CD14-positive monocyte (primary cell): Measurements from ENCODE around the gene GPR158. TPM values are rescaled to one million over a fixed set of nuclear protein-coding genes. Genes with fewer than 3 reads are reported as not detected.

Experiments
- DNase-seq, 3 donors: peaks; one replicate each; pipeline ENCODE4 v3.0.0-alpha.2; 2011 to 2022
- H2AFZ ChIP-seq: 2 replicates; pipeline ENCODE4 v1.6.0; 2012; ENCODE audit warnings: mild to moderate bottlenecking, low read depth, low read length, inconsistent platforms; ENCODE audit not compliant: insufficient read depth, poor library complexity, severe bottlenecking
- H3K27ac ChIP-seq, 2 donors: 1 replicate in 1 of 2; 2 replicates in 1 of 2; pipeline ENCODE4 v1.5.1; 2012 to 2013; ENCODE audit warnings: low read length in 2 of 2, control low read depth in 1 of 2, inconsistent platforms in 1 of 2, low read depth in 1 of 2, mild to moderate bottlenecking in 1 of 2
- H3K27me3 ChIP-seq, 2 donors: one replicate each; pipeline versions ENCODE4 v1.6.0 to v1.6.1; 2011 to 2013; ENCODE audit warnings: low read length in 2 of 2; ENCODE audit not compliant: control insufficient read depth in 2 of 2, insufficient read depth in 2 of 2
- H3K36me3 ChIP-seq, 2 donors: replicated peaks in 1 of 2; 1 replicate in 1 of 2; 2 replicates in 1 of 2; pipeline versions ENCODE4 v1.5.1 to v1.6.1; 2012 to 2013; ENCODE audit warnings: low read length in 2 of 2, control low read depth in 1 of 2, inconsistent platforms in 1 of 2, mild to moderate bottlenecking in 1 of 2; ENCODE audit not compliant: insufficient read depth in 2 of 2, control insufficient read depth in 1 of 2
- H3K4me1 ChIP-seq, 2 donors: 1 replicate in 1 of 2; 2 replicates in 1 of 2; pipeline versions ENCODE4 v1.5.1 to v1.6.1; 2012 to 2013; ENCODE audit warnings: low read length in 2 of 2, control low read depth in 1 of 2, inconsistent platforms in 1 of 2, mild to moderate bottlenecking in 1 of 2, moderate library complexity in 1 of 2; ENCODE audit not compliant: insufficient read depth in 2 of 2, control insufficient read depth in 1 of 2
- H3K4me2 ChIP-seq: replicated peaks from 2 replicates; pipeline ENCODE3; 2012; ENCODE audit warnings: low read length, moderate library complexity, mild to moderate bottlenecking; ENCODE audit not compliant: poor library complexity, severe bottlenecking; ENCODE audit errors: extremely low read depth
- H3K4me3 ChIP-seq, 3 experiments: fragments of 200-600 bp in 1 of 3; sonication (generic) in 1 of 3; replicated peaks in 1 of 3; 1 replicate in 2 of 3; 2 replicates in 1 of 3; pipeline ENCODE4 v1.5.1; 2011 to 2013; ENCODE audit warnings: low read length in 3 of 3, mild to moderate bottlenecking in 3 of 3, control low read depth in 2 of 3, low read depth in 2 of 3, inconsistent platforms in 1 of 3, moderate library complexity in 1 of 3
- H3K79me2 ChIP-seq: 2 replicates; pipeline ENCODE4 v1.6.0; 2012; ENCODE audit warnings: mild to moderate bottlenecking, control low read depth, inconsistent platforms, low read length, moderate library complexity; ENCODE audit not compliant: insufficient read depth
- H3K9ac ChIP-seq: 2 replicates; pipeline ENCODE4 v1.6.0; 2017; ENCODE audit warnings: low read length, mild to moderate bottlenecking; ENCODE audit not compliant: insufficient read depth, poor library complexity, severe bottlenecking
- H3K9me3 ChIP-seq, 2 donors: replicated peaks in 1 of 2; 1 replicate in 1 of 2; 2 replicates in 1 of 2; pipeline versions ENCODE4 v1.5.1 to v1.6.1; 2012 to 2013; ENCODE audit warnings: low read length in 2 of 2, control low read depth in 1 of 2; ENCODE audit not compliant: control insufficient read depth in 1 of 2, insufficient read depth in 1 of 2
- H4K20me1 ChIP-seq: 2 replicates; pipeline ENCODE4 v1.6.0; 2012; ENCODE audit warnings: mild to moderate bottlenecking, low read length, control low read depth, moderate library complexity; ENCODE audit not compliant: insufficient read depth
- H3K27ac Mint-ChIP-seq, 7 donors: one replicate each; pipeline ENCODE4 v1.8.0; 2020; ENCODE audit warnings: mild to moderate bottlenecking in 7 of 7, mixed read lengths in 7 of 7, moderate library complexity in 6 of 7, inconsistent platforms in 2 of 7
- H3K27me3 Mint-ChIP-seq, 3 donors: one replicate each; pipeline ENCODE4 v1.8.0; 2021 to 2022; ENCODE audit warnings: low read depth in 3 of 3, mild to moderate bottlenecking in 3 of 3, mixed read lengths in 3 of 3, moderate library complexity in 3 of 3, inconsistent platforms in 1 of 3
- H3K36me3 Mint-ChIP-seq, 2 donors: one replicate each; pipeline ENCODE4 v1.8.0; 2020; ENCODE audit warnings: mixed read lengths in 2 of 2, inconsistent platforms in 1 of 2, mild to moderate bottlenecking in 1 of 2
- H3K4me1 Mint-ChIP-seq: one replicate; pipeline ENCODE4 v1.8.0; 2020; ENCODE audit warnings: mild to moderate bottlenecking, mixed read lengths
- H3K4me3 Mint-ChIP-seq, 2 donors: one replicate each; pipeline ENCODE4 v1.8.0; 2020; ENCODE audit warnings: mild to moderate bottlenecking in 2 of 2, mixed read lengths in 2 of 2, moderate library complexity in 1 of 2
- H3K9me3 Mint-ChIP-seq, 7 donors: one replicate each; pipeline ENCODE4 v1.8.0; 2020 to 2022; ENCODE audit warnings: mixed read lengths in 7 of 7, mild to moderate bottlenecking in 6 of 7, moderate library complexity in 6 of 7, inconsistent platforms in 2 of 7
- CTCF ChIP-seq: fragments of 200-600 bp; IDR thresholded peaks from one replicate; pipeline ENCODE4 v1.8.0; 2022; ENCODE audit warnings: antibody characterized with exemption, mild to moderate bottlenecking
- WGBS: methylation state at CpG from one replicate; pipeline ENCODE4 v1.1.5; 2013; ENCODE audit warnings: missing lambda C conversion rate; ENCODE audit not compliant: insufficient coverage; 5-methylcytosine and 5-hydroxymethylcytosine counted together
- intact Hi-C, 2 donors: fragments of 100-400 bp; cut with micrococcal nuclease; formaldehyde crosslinking; loops; one replicate each; pipeline versions ENCODE4 v1.15.0 to v1.15.1; 2023
- polyA plus RNA-seq, 3 donors: library from polyadenylated mRNA; depleted of rRNA in 1 of 3; unstranded in 2 of 3; stranded (reverse) in 1 of 3; fragments of 300-500 nt in 2 of 3; fragments of >200 nt in 1 of 3; fragmentation: Illumina TruSeq in 2 of 3; gene quantifications; 1 replicate in 2 of 3; 2 replicates in 1 of 3; pipeline ENCODE4 v1.2.3, GENCODE V29; 2012 to 2021
- small RNA-seq: library from RNA; depleted of rRNA; stranded (forward); fragments of <200 nt; gene quantifications from one replicate; pipeline ENCODE3, GENCODE V24; 2012; ENCODE audit warnings: low read depth; ENCODE audit not compliant: insufficient read length

GPR158 gene
- polyA plus RNA-seq, 3 donors: not detected

- Mint-ChIP-seq H3K4me3 (no peak overlapping the region), H3K27me3 (no peaks in the 10 kb centered on the region), H3K36me3 (no peaks in the 10 kb centered on the region), H3K27ac (no peak overlapping the region), H3K4me1 (no peaks in the 10 kb centered on the region), H3K9me3 (peaks cover 0 to 4% (median 0%) of the 10 kb centered on the region in 7 donors)
- Histone ChIP-seq H3K79me2 (no peaks in the 10 kb centered on the region), H2AFZ (no peak overlapping the region), H3K36me3 (no peaks in the 10 kb centered on the region), H4K20me1 (no peaks in the 10 kb centered on the region), H3K27ac (no peak overlapping the region), H3K4me1 (no peaks in the 10 kb centered on the region), H3K27me3 (no peaks in the 10 kb centered on the region), H3K4me2 (no peak overlapping the region), H3K4me3 (no peak overlapping the region), H3K9me3 (no peaks in the 10 kb centered on the region), H3K9ac (no peak overlapping the region)
- intact Hi-C loops: no loop called here
- no peak for DNase-seq
- TF ChIP-seq CTCF: no peak
- WGBS: no CpG with 5 or more reads among the region's 2 CpGs
Measured at GRCh38 chr10:25646371-25646770, 471.6 kb downstream of the GPR158 start.

- Histone ChIP-seq H4K20me1 (no peaks in the 10 kb centered on the region), H3K36me3 (no peaks in the 10 kb centered on the region), H3K79me2 (no peaks in the 10 kb centered on the region), H3K9me3 (no peaks in the 10 kb centered on the region), H3K27ac (no peak overlapping the region), H3K4me3 (no peak overlapping the region), H3K4me1 (no peaks in the 10 kb centered on the region), H3K27me3 (no peaks in the 10 kb centered on the region), H2AFZ (no peak overlapping the region), H3K9ac (no peak overlapping the region), H3K4me2 (no peak overlapping the region)
- intact Hi-C loops: no loop called here
- no peak overlapping the region for H3K4me3 Mint-ChIP-seq
- H3K9me3 Mint-ChIP-seq: peaks cover 0 to 7% (median under 1%) of the 10 kb centered on the region in 7 donors
- WGBS: 50% methylated on average over 1 of the region's 2 CpGs
- DNase-seq: no peak
- H3K27ac Mint-ChIP-seq: no peak overlapping the region
- H3K27me3 Mint-ChIP-seq: peaks cover 0 to 2% (median 0%) of the 10 kb centered on the region in 3 donors
- H3K36me3 Mint-ChIP-seq: no peaks in the 10 kb centered on the region
- H3K4me1 Mint-ChIP-seq: no peaks in the 10 kb centered on the region
- no peak for TF ChIP-seq CTCF
Measured at GRCh38 chr10:25651534-25651933, 476.7 kb downstream of the GPR158 start.

Small RNAs within 50 kb of the gene (small RNA-seq; reads per million reads assigned to genes)
- not detected for gene RN7SKP220

Other genes with a start within 250 kb of the GPR158 start
- gene PRTFDC1, start 222.4 kb upstream of the GPR158 start, polyA plus RNA-seq: not detected
- under 1 TPM in 1 of 3 donors, not detected in 2; 0.16 TPM for gene ENKUR, start 158.8 kb upstream of the GPR158 start, polyA plus RNA-seq
- gene THNSL1, start 158.4 kb upstream of the GPR158 start, polyA plus RNA-seq: under 1 TPM in 2 of 3 donors, not detected in 1; 0.03 to 0.13 TPM